Adipose tissue (tissue), 3 donors: Measurements from ENCODE around the gene SQOR. TPM values are rescaled to one million over a fixed set of nuclear protein-coding genes. Genes with fewer than 3 reads are reported as not detected.
"Not testable (repeated sequence)": the region's sequence is repeated elsewhere in the genome, so short reads cannot be mapped to it uniquely, and the experiment has no call there.

ENCODE experiments used
- H3K27ac ChIP-seq: one replicate; pipeline ENCODE4 v1.5.1; 2013; ENCODE audit warnings: low read depth, low read length
- WGBS, 3 donors: extraction: QIAGEN DNeasy Blood & Tissue Kit; methylation state at CpG; one replicate each; pipeline ENCODE4 v1.1.7; 2013; 5-methylcytosine and 5-hydroxymethylcytosine counted together
- polyA plus RNA-seq, 3 donors: library from polyadenylated mRNA; stranded (reverse); fragments of 200-250 nt; gene quantifications; one replicate each; pipeline ENCODE4 v1.2.3, GENCODE V29; 2013
- donor health status: healthy with polysubstance abuse.
- donor health status: Bipolar disorder and iron deficiency.
- donor health status: healthy.

SQOR gene
- polyA plus RNA-seq, 3 donors = 40.9 to 44.8 (median 43.1) TPM

DNA sequence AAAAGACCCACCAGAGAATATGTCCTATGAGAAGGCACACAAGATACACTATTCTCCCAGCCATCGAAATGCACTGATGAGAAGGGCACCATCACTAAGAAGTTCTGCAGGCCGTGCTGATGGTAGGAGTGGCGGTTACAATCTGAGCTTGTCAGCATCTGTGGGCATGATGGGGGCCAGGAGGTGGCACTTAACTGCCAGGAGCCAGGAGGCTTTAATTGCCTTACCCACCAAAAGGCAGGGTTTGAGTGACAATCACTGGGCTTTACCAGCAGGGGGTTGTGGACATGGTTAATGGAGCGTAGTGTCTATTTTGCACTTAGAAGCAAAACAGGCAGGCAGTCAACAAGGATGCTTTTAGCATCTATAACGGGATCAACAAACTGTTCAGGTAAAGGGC, 16.0 kb upstream of the SQOR start:
- WGBS, 3 donors = 87 to 92% (median 87%) methylated on average over 5 of the region's 5 CpGs
- no peak overlapping the region for H3K27ac ChIP-seq

DNA sequence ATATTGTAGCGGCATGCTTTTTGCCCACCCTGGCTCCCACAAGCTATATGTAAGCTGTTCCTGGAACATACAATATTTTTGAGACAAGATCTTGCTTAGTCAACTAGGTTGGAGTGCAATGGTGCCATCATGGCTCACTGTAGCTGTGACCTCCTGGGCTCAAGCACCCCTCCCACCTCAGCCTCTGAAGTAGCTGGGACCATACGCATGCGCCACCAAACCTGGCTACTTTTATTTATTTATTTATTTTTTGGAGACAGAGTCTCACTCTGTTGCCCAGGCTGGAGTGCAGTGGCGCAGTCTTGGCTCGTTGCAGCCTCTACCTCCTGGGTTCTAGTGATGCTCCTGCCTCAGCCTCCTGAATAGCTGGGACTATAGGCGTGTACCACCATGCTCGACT, 6.7 kb upstream of the SQOR start:
- no peak overlapping the region for H3K27ac ChIP-seq
- 89 to 96% (median 91%) methylated on average over 7 of the region's 7 CpGs for WGBS, 3 donors

DNA sequence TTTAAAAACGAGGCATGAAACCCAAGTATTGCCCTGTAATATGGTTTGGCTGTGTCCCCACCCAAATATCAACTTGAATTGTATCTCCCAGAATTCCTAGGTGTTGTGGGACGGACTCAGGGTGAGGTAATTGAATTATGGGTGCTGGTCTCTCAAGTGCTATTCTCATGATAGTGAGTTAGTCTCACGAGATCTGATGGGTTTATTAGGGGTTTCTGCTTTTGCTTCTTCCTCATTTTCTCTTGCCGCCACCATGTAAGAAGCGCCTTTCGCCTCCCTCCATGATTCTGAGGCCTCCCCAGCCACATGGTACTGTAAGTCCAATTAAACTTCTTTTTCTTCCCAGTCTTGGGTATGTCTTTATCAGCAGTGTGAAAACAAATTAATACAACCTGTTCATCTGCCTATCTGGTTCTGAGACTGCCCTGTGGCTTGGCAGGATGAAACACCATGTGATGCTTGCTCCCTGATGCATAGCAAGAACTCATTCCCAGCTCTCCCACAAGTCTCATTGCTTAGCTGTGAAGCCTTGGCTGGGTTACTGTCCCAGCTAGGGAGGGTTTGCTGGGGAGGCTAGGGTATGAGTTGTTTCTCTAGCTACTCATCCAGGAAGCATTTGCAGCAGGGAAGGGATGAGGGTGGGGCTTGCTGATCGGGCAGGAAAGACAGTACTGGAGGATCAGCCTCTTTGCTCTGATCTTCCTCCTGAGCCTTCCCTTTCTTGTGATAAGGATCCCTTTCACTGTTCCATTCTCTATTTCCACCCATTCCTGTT, 3.7 kb upstream of the SQOR start:
- H3K27ac ChIP-seq = no peak overlapping the region

DNA sequence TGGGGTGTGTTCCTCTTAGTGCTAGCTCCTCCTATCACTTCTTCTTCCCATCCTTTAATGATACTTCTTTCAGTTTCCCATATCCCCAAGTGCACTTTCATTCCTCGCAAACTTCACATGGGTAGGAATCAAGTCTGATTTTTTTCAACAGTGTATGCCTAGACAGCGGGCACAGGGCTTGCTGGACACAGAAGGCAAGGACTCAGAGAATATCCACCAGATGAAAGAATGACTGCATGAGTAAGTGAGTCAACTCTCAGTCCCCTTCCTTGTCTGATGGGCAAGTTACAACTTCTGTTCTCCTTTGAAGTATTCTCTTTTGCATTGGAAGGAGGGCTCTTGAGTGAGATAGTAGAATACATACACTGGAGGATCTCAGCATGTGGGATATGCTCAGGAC, 3.1 kb upstream of the SQOR start:
- 64 to 85% (median 69%) methylated on average over 2 of the region's 2 CpGs for WGBS, 3 donors
- no peak overlapping the region for H3K27ac ChIP-seq

More for the DNA sequence above, 3.7 kb upstream of the SQOR start:
- 70 to 76% (median 72%) methylated on average over 7 of the region's 7 CpGs for WGBS, 3 donors

DNA sequence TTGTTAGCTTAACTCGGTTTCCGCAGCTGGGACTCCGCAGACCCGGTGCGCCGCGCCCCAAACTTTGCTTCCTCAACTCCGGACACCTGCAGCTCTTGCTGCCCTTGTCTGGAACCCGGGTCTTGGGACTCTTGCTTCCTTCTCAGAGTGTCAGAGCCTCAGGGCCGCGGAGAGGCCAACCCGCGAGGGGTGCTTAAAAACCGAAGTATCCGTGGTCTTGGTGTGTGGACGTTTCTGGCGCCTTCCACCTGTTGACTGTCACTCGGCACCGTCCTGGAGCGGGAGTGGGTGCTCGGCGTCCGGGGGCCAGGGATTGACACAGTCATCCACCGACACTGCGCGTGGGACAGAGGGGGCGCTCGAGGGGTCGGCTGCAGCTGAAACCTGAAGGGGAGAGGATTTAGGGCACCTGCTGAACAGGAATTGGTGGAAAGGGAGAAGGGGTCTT, 386 bp downstream of the SQOR start:
- WGBS, 3 donors = 0% methylated on average over 28 to 29 of the region's 29 CpGs
- H3K27ac ChIP-seq = peak overlapping the region; percentile 74

DNA sequence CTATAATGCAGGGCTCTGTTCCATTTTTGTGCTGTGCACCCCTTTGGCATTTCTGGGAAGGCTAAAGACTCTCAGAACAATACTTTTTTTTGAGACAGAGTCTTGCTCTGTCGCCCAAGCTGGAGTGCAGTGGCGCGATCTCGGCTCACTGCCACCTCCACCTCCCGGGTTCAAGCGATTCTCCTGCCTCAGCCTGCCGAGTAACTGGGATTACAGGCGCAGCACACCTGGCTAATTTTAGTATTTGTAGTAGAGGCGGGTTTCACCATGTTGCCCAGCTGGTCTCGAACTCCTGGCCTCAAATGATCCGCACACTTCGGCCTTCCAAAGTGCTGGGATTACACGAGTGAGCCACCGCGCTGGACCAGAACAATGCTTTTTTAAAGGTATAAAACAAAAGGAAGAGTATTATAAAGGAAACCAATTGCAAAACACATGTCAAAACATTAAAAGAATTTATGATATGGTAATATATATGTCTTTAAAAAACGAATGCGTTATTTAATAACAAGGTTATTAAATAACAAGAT, 999 bp downstream of the SQOR start:
- WGBS, 3 donors = 24 to 59% (median 57%) methylated on average over 17 of the region's 17 CpGs
- no peak overlapping the region for H3K27ac ChIP-seq

DNA sequence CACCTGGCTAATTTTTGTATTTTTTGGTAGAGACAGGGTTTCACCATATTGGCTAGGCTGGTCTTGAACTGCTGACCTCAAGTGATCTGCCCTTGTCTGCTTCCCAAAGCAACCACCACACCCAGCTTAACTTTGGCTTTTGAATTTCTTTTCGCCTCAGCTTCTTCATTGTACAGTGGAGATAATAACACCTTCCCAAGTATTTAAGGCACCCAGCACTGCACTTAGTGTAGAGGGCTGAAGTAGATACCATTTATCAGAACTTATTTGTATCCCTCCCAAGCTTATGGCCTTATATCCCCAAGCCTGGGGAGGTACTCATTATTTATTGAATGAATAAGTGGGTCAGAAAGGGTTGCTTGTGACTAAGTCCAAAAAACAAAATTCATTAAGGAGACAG, 2.3 kb downstream of the SQOR start:
- H3K27ac ChIP-seq = peak overlapping the region; percentile 65
- WGBS, 3 donors = 63 to 94% (median 82%) methylated on average over 1 of the region's 1 CpG

DNA sequence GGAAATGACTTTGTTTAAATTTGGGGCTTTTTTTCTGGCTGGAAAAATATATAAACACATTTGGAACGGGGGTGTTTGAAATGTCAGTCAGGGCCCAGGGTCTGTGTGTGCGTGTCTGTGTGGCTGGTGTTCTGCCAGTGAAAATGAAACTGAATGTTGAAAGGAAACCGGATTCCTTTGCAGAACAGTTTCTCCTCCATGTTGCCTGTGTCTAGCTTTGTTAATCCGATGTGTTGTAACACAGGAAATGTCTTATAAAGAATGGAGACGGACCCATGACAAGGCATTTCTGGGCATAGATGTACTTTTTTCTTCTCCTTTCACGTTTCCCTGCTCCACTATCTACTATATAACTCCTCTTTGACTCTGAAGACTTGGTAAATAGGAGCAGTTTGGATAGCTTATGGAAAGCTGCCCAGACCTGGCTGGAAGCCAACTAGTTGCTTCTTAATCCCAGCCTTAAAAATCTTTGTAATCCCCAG, 2.8 kb downstream of the SQOR start:
- 0 to 1% (median 0%) methylated on average over 6 of the region's 6 CpGs for WGBS, 3 donors
- peak overlapping the region; percentile 77 for H3K27ac ChIP-seq

DNA sequence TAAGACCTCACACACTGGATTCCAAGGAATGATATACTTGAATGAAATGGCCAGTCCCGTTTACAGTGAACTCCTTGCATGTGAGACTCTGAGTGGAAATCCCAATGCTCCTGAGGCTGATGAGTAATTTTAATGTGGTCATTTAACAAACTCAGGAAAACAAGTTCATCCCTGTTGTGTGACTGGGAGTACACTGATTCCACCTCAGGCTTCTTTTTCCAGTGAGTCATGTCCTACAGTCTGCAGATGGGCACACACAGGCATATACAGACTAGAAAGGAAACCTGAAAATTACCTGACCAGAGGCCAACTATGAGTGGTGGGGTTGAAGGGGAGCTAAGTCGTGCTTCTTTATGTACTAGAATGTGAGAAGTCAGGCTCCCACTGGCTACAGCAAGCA, 5.8 kb downstream of the SQOR start:
- H3K27ac ChIP-seq = no peak overlapping the region
- 39 to 63% (median 54%) methylated on average over 2 of the region's 2 CpGs for WGBS, 3 donors

DNA sequence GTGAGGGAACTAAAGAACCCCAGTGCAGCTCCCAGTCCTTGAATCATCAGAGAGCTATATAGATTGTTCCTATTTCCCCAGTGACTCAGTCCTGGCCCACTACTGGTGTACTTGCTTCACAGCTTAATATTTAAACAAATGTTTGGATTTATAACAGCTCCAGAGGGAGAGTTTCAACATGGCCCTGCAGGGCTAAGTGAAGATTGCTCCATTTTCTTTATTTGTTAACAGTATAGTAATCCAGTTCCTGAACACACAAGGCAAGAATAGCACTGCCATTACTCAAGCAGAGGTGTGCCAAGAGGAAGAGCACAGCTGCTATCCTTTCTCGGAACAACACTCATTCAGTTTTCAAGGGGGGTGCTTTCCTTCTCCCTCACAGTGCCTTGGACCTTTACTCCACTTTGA, 6.5 kb downstream of the SQOR start:
- 10 to 21% (median 12%) methylated on average over 1 of the region's 1 CpG for WGBS, 3 donors
- H3K27ac ChIP-seq = no peak overlapping the region

DNA sequence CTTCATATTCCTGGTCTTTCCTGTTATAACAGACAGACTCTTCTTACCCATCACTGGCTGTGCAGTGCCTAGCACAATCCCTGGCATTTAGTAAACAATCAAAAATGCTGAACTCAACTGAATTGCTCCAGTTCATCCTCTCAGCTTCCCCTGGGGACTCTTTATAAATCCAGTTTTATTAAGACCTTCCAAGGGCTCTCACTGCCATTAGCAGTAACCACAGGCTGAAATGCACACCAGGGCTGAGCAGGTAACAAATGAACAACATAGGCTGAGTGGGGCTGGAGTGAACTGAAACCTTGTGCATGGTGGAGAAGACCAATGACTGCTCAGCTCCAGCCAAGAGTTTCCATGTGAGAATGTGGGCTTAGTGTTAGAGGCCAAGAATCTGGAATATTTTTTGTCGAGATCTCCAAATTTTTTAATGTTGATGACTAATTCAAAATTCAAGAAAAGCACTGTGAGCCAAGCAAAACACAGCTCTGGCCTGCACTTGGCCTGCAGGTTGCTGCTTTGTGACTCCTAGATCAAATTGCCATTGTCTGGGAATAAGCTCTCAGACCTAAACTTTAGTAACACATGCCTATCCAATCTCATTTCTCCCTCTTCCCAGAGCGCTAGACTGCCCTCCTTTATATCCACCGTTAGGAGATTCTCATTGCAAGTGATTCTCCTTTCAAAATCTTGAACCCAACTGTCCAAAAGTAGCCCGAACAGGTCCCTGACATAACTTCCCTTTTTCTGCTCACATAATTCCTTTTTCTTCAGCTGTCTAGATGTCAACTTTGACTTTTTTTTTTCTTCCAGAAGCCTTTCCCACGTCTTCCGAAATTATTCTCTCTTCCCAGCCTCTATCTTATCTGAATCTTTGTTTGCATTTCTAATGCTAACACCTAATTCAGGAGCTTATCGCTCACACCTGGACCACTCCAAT, 7.4 kb downstream of the SQOR start:
- H3K27ac ChIP-seq = peak overlapping the region; percentile 34
- 44 to 48% (median 48%) methylated on average over 7 of the region's 7 CpGs for WGBS, 3 donors

DNA sequence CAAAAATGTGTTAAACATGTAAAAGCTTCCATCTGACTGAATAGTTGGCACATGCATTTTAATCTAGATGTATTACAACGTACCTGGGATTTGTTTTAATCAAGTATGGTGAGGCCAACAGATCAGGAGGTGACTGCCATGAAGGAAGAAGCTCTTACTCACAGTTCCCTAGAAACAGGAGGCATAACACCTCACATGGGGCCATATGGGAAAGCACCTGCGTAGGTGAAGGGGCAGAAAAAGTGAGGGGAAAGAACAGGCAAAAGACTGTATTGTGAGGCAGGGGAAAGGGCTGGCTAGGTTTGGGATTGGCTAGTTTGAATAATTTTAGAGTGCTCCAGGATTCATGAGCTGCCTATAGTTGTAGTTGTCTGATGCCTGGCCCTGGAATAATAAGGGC, 9.6 kb downstream of the SQOR start:
- 72 to 89% (median 82%) methylated on average over 2 of the region's 2 CpGs for WGBS, 3 donors
- no peak overlapping the region for H3K27ac ChIP-seq

DNA sequence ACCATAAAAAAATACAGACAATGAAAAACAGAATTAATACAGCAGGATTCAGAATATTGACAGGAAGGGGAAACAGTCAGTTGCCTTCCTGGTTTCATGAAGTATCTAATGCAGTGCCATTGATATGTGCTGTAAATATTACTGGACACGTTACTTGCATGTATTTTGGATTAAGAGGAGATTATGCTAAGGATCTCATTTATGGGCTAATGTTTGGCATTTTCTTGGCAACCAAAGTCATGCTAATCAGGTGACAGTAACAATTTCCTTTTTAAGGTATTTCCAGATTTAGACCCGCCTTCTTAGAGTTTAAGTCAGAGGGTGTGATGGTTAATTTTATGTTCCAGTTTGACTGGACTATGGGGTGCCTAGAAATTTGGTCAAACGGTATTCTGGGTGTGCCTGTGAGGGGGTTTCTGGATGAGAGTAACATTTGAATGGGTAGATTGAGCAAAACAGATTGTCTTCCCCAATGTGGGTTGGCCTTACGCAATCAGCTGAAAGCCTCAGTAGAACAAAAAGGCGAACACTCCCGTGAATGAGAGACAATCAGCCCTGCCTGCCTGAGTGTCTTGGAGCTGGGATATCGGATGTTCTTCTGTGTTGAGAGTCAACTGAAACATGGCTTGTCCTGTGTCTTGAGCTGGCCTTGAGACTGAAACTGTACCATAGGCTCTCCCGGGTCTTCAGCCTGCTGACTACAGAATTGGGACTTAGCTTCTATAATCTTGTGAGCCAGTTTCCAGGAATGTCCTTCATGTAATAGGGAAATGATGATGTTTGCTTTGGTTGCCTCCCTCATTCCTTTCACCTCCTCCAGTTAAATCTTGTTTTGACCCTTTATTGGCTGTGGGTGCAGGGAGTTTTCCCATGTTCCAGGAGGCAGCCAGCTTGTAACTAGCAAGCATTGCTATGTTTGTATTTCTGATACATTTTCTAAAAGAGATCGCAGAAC, 10.5 kb downstream of the SQOR start:
- 46 to 81% (median 49%) methylated on average over 9 of the region's 9 CpGs for WGBS, 3 donors
- H3K27ac ChIP-seq = no peak overlapping the region

DNA sequence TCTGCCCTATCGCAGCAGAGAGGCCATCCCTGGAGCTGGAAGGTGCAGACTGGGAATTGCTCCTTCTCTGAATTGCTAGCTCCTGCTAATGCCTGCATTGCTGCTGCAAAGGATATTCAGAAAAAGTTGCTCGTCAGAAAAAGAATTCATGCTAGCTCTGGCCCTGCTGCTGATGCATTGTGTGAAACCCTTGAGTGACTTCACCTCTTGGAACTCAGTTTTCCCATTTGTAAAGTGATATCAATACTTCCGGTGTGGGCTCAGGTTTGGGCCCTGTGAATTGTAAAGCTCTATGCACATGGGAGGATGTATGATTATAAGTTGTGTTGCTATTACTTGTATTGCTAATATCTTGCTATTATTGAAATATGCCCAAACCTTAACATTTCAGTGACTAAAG, 11.4 kb downstream of the SQOR start:
- 64 to 83% (median 66%) methylated on average over 3 of the region's 3 CpGs for WGBS, 3 donors
- H3K27ac ChIP-seq = no peak overlapping the region

DNA sequence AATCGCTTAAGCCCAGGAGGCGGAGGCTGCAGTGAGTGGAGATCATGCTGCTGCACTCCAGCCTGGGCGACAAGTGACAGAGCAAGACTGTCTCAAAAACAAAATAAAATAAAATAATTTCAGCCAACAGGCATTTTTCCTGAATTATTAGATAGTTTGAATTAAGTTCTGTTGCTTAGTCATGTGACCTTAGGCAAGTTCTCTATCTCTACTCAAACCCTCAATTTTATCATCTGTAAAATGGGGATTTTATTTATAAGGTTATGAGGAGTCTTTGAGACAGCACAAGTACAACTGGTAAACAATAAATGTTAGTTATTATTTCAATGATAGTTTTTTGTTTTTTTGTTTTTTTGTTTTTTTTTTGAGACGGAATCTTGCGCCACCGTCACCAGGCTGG, 13.0 kb downstream of the SQOR start:
- H3K27ac ChIP-seq = no peak overlapping the region
- 95 to 97% (median 96%) methylated on average over 6 of the region's 6 CpGs for WGBS, 3 donors

DNA sequence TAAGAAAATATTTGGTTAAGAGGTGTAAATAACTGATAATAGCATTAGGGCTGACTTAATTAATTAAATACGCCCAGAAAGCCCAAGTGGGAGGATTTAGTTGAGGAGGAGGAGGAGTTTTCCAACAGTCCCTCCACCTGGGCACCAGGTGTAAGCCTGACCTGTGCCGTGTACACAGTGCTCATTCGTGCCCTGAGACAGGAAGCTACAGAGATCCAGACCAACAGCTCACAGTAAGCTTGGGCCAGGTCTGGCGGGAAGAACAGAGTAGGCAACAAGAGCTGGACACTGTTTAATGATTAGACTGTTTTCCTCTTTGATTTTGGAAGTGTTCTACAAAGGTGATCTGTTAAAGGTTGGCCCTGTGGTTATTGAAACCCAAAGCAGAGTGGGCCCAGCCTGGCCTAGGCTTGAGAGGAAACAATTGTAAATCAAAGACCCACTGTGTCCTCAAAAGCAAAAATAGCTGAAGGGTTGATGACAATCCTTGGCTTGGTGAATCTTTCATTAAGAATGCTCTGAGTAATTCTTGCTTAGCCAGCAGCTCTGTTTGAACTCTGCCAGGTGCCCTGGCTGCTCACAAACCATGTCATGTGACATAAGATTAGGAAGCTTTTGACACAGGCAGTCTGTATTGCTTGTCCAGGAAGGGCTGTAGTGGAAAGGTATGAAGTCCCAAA, 13.8 kb downstream of the SQOR start:
- WGBS, 3 donors = 32 to 89% (median 84%) methylated on average over 4 of the region's 4 CpGs
- H3K27ac ChIP-seq = no peak overlapping the region

DNA sequence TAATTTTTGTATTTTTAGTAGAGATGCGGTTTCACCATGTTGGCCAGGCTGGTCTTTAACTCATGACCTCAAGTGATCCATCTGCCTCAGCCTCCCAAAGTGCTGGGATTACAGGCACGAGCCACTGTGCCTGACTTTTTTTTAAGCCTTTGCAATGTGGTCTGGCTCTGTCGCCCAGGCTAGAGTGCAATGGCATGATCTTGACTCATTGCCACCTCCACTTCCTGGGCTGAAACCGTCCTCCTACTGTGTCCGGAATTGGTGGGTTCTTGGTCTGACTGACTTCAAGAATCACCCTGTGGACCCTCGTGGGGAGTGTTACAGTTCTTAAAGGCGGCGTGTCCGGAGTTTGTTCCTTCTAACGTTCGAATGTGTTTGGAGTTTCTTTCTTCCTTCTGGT, 15.2 kb downstream of the SQOR start:
- WGBS, 3 donors = 60 to 94% (median 66%) methylated on average over 11 of the region's 11 CpGs
- H3K27ac ChIP-seq = not testable (repeated sequence)
